Tibial nerve (tissue), 4 donors: ENCODE data around the gene ZNF813. TPM values are rescaled to one million over a fixed set of nuclear protein-coding genes. Genes with fewer than 3 reads are reported as not detected.

Experiments
- DNase-seq, 2 donors: peaks; one replicate each; pipeline ENCODE4 v3.0.0-alpha.2; 2019; ENCODE audit warnings: low spot score in 2 of 2
- H3K27ac ChIP-seq, 4 donors: fragments of 200-600 bp; sonication (generic) in 3 of 4; one replicate each; pipeline ENCODE4 v1.5.1; 2017 to 2019; ENCODE audit warnings: mild to moderate bottlenecking in 1 of 4
- H3K27me3 ChIP-seq, 2 donors: fragments of 200-600 bp; sonication (generic) in 1 of 2; one replicate each; pipeline versions ENCODE4 v1.5.1 to v1.6.0; 2017 to 2019
- H3K36me3 ChIP-seq, 3 donors: fragments of 200-600 bp; sonication (generic); one replicate each; pipeline ENCODE4 v1.5.1; 2018 to 2019
- H3K4me1 ChIP-seq, 4 donors: fragments of 200-600 bp; sonication (generic) in 3 of 4; one replicate each; pipeline ENCODE4 v1.5.1; 2017 to 2019
- H3K4me3 ChIP-seq, 4 donors: fragments of 200-600 bp; sonication (generic) in 3 of 4; one replicate each; pipeline ENCODE4 v1.5.1; 2017 to 2019; ENCODE audit warnings: mild to moderate bottlenecking in 1 of 4, moderate library complexity in 1 of 4
- H3K9me3 ChIP-seq, 4 donors: fragments of 200-600 bp; sonication (generic) in 3 of 4; one replicate each; pipeline ENCODE4 v1.5.1; 2017 to 2019
- EP300 ChIP-seq, 2 donors: sonication (generic); formaldehyde crosslinking; IDR thresholded peaks; one replicate each; pipeline ENCODE4 v1.6.1; 2017; ENCODE audit warnings: antibody characterized with exemption in 2 of 2, mild to moderate bottlenecking in 1 of 2
- POLR2A ChIP-seq, 2 donors: fragments of 450-650 bp; IDR thresholded peaks; one replicate each; pipeline ENCODE4 v1.6.1; 2017; ENCODE audit warnings: antibody characterized with exemption in 2 of 2, mild to moderate bottlenecking in 2 of 2, moderate library complexity in 2 of 2
- WGBS, 2 donors: methylation state at CpG; one replicate each; pipeline ENCODE4 v1.1.5; 2018; 5-methylcytosine and 5-hydroxymethylcytosine counted together
- total RNA-seq, 4 donors: library from RNA; depleted of rRNA; stranded (reverse); fragments of >200 nt; gene quantifications; one replicate each; pipeline ENCODE4 v1.1.0, GENCODE V29; 2016
- TF ChIP-seq, protein P1 (sequence below), 5 experiments: fragments of 200-600 bp in 3 of 5; fragments of 450-650 bp in 2 of 5; sonication (generic) in 3 of 5; IDR thresholded peaks; one replicate each; pipeline ENCODE4 v1.5.1; 2016 to 2019; ENCODE audit warnings: antibody characterized with exemption in 5 of 5, mild to moderate bottlenecking in 3 of 5, moderate library complexity in 2 of 5

ZNF813 gene
- total RNA-seq, 4 donors from 2014 or later, result 2.5 to 4.9 (median 3.8) TPM

DNA sequence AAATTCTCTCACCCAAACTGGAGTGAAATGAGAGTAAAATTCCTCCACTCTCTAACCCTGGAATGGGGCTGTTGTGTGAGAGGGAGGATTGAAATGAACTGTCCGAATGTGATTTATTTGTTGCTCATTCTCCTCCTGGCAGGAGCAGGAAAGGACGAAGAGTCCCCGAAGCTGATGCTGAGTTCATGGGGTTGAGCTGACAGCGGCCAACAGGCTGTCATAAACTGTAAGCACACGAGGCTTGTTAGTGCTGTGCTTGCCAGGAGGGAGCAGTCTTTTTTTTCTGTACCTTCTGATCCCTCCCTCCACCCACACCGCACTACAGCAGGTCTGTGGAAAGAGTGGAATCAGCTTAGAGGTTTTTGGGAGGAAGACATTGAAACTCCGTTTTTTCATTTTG lies 37.4 kb downstream of the ZNF813 start:
- Histone ChIP-seq H3K9me3 (no peaks in the 10 kb centered on the region), H3K27ac (peak overlapping the region in 1 of 4 donors; percentile 18), H3K4me1 (peaks cover 0 to 8% (median 0%) of the 10 kb centered on the region in 4 donors), H3K36me3 (no peaks in the 10 kb centered on the region), H3K4me3 (peak overlapping the region in 1 of 4 donors; percentile 18), H3K27me3 (no peaks in the 10 kb centered on the region)
- 25 to 34% methylated on average over 7 of the region's 7 CpGs for WGBS, 2 donors
- TF ChIP-seq EP300 (IDR thresholded peaks at IDR 0.05) (peak in 1 of 2 donors; percentile 14), POLR2A (IDR thresholded peaks at IDR 0.05) (no peak)
- TF ChIP-seq, protein P1, sequence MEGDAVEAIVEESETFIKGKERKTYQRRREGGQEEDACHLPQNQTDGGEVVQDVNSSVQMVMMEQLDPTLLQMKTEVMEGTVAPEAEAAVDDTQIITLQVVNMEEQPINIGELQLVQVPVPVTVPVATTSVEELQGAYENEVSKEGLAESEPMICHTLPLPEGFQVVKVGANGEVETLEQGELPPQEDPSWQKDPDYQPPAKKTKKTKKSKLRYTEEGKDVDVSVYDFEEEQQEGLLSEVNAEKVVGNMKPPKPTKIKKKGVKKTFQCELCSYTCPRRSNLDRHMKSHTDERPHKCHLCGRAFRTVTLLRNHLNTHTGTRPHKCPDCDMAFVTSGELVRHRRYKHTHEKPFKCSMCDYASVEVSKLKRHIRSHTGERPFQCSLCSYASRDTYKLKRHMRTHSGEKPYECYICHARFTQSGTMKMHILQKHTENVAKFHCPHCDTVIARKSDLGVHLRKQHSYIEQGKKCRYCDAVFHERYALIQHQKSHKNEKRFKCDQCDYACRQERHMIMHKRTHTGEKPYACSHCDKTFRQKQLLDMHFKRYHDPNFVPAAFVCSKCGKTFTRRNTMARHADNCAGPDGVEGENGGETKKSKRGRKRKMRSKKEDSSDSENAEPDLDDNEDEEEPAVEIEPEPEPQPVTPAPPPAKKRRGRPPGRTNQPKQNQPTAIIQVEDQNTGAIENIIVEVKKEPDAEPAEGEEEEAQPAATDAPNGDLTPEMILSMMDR (IDR thresholded peaks at IDR 0.05), result no peak
- DNase-seq, result no peak

DNA sequence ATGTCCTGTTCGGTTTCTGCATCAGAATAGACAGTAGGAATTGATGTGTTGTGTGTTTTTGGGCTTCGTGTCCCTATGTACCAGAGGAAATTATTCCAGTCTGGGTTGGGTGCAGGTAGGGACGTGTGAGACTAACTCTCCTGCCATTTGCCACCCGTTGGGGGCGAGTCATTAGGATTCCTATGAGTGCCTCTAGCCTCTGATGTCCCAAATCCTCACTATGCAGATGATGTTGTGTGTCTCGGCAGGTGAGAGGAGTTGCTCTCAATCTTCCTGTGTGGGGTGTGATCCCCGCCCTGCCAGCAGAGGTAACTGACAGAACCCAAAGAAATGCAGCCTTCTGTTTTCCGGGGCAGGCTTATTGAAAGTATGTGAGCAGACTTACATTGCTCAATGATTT lies 39.2 kb downstream of the ZNF813 start:
- WGBS, 2 donors, result 69 to 74% methylated on average over 8 of the region's 8 CpGs
- TF ChIP-seq, protein P1 (IDR thresholded peaks at IDR 0.05), result no peak
- TF ChIP-seq POLR2A (IDR thresholded peaks at IDR 0.05), result no peak
- no peak for TF ChIP-seq EP300 (IDR thresholded peaks at IDR 0.05)
- no peaks in the 10 kb centered on the region for H3K27me3 ChIP-seq
- H3K9me3 ChIP-seq, result no peaks in the 10 kb centered on the region
- H3K36me3 ChIP-seq, result no peaks in the 10 kb centered on the region
- DNase-seq, result no peak
- no peak overlapping the region for H3K4me3 ChIP-seq
- H3K27ac ChIP-seq, result no peak overlapping the region
- peaks cover 0 to 8% (median 0%) of the 10 kb centered on the region in 4 donors for H3K4me1 ChIP-seq

DNA sequence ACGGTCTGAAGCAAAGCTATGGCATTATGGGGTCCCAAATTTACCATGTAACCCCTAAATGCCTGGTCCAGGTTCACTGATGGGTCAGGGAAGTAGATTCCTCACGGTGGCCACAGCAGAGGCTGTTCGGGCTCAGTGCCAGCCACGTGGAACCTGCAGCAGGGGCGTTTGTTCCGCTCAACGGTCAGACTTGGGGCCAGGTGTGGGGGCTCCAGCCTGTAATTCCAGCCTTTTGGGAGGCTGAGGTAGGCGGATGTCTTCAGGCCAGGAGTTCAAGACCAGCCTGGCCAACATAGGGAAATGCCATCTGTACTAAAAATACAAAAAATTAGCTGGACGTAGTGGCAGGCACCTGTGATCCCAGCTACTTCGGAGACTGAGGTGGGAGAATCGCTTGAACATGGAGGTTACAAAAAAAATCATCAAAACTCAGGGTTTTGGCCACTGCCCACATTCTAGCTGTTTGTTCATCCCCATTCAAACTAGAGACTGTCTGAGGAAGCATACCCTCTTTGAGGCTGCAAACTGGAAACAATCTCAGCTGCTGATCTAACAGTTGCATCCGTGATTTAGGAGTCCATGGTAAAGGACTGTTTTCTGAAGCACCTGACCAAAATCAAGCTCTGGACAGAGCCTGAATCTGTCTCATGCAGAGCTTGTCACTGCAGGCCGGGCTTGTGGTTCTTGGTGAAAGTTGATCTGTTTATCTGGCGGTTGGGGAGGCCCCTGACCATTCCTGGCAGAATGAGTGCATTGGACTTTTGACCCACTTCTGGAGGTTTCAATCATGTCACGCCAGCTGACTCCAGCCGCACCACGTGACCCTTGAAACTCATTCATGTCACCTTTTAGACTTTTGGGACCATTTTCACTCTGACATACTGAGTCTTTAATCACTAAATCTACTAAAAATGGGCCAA lies 40.2 kb downstream of the ZNF813 start:
- no peaks in the 10 kb centered on the region for H3K9me3 ChIP-seq
- no peak for DNase-seq
- no peaks in the 10 kb centered on the region for H3K36me3 ChIP-seq
- TF ChIP-seq EP300 (IDR thresholded peaks at IDR 0.05), result no peak
- WGBS, 2 donors, result 77% methylated on average over 17 of the region's 17 CpGs
- no peaks in the 10 kb centered on the region for H3K27me3 ChIP-seq
- no peak overlapping the region for H3K4me3 ChIP-seq
- H3K4me1 ChIP-seq, result peaks cover 0 to 8% (median 0%) of the 10 kb centered on the region in 4 donors
- no peak overlapping the region for H3K27ac ChIP-seq

DNA sequence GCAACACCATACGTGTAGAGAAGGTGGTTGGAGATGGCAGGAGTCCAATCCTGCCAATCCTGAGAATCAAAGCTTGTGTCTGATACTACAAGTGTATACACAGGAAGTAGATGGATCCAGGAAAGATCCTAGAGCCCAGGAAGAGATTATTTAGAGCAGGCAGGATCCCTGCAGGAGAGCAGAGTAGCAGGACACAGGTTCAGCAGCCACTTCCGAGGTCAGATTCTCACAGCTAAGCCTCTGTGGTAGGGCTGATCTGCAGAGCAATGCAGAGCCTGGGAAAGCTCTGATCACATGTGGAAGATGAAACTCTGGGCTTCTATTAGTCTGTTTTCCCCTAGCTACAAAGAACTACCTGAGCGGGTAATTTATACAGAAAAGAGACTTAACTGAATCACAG lies 41.9 kb downstream of the ZNF813 start:
- H3K4me3 ChIP-seq, result no peak overlapping the region
- TF ChIP-seq, protein P1 (IDR thresholded peaks at IDR 0.05), result no peak
- TF ChIP-seq POLR2A (IDR thresholded peaks at IDR 0.05) (no peak), EP300 (IDR thresholded peaks at IDR 0.05) (no peak)
- H3K4me1 ChIP-seq, result peaks cover 0 to 8% (median 0%) of the 10 kb centered on the region in 4 donors
- no peaks in the 10 kb centered on the region for H3K9me3 ChIP-seq
- H3K27ac ChIP-seq, result no peak overlapping the region
- H3K27me3 ChIP-seq, result no peaks in the 10 kb centered on the region
- no peak for DNase-seq
- H3K36me3 ChIP-seq, result no peaks in the 10 kb centered on the region
- 60 to 68% methylated on average over 3 of the region's 3 CpGs for WGBS, 2 donors

DNA sequence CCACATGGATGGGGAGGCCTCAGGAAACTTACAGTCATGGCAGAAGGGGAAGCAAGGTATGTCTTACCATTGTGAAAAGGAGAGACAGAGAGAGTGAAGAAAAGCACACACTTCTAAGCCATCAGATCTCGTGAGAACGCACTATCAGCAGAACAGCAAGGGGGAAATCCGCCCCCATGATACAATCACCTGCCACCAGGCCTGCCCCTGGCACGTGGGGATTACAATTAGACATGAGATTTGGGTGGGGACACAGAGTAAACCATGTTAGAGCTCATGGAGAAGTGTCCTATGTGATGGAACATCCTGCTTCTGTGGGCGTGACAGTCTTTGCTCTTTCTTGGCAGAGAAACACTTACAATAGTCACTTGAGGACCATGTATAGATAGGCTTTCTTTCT lies 42.3 kb downstream of the ZNF813 start:
- WGBS, 2 donors, result 70 to 72% methylated on average over 5 of the region's 5 CpGs
- H3K27ac ChIP-seq, result no peak overlapping the region
- no peaks in the 10 kb centered on the region for H3K9me3 ChIP-seq
- peaks cover 0 to 5% (median 0%) of the 10 kb centered on the region in 4 donors for H3K4me1 ChIP-seq
- no peaks in the 10 kb centered on the region for H3K36me3 ChIP-seq
- no peak for DNase-seq
- TF ChIP-seq, protein P1 (IDR thresholded peaks at IDR 0.05), result no peak
- TF ChIP-seq POLR2A (IDR thresholded peaks at IDR 0.05), result no peak
- TF ChIP-seq EP300 (IDR thresholded peaks at IDR 0.05), result no peak
- H3K27me3 ChIP-seq, result no peaks in the 10 kb centered on the region
- H3K4me3 ChIP-seq, result no peak overlapping the region
